ENCODE data around the gene SPTY2D1.
A peak's percentile ranks its signal among the peaks of the same experiment; 100 is the strongest.

The SPTY2D1 gene

GRCh38 chr11:18612394-18612793, 21.7 kb downstream of the SPTY2D1 start:
- no peaks in the 10 kb centered on the region for H3K27me3 ChIP-seq (ENCODE audit: insufficient read depth, low read length)
- no peak overlapping the region for H4K8ac ChIP-seq (ENCODE audit: low read depth, low read length)
- H3K79me2 ChIP-seq (ENCODE audit: control insufficient read depth, insufficient read depth, low read length, poor library complexity), result no peaks in the 10 kb centered on the region
- H3K4ac ChIP-seq (ENCODE audit: low read depth, low read length), result no peak overlapping the region
- H4K12ac ChIP-seq (ENCODE audit: low read depth, low read length), result no peak overlapping the region
- H2BK120ac ChIP-seq (ENCODE audit: insufficient read depth, low read length, poor library complexity), result no peak overlapping the region
- H3K4me3 ChIP-seq (ENCODE audit: low read depth, low read length), result no peak overlapping the region
- no peaks in the 10 kb centered on the region for H3K4me1 ChIP-seq (ENCODE audit: control insufficient read depth in 1 of 2, insufficient read depth in 2 of 2, low read length in 2 of 2)
- no peaks in the 10 kb centered on the region for H3K9me3 ChIP-seq (ENCODE audit: insufficient read depth, low read depth, low read length)
- H2BK12ac ChIP-seq (ENCODE audit: low read length), result no peak overlapping the region
- no peak overlapping the region for H3K9ac ChIP-seq (ENCODE audit: low read length)
- no peak overlapping the region for H2BK5ac ChIP-seq (ENCODE audit: low read depth, low read length, poor library complexity)
- H3K23ac ChIP-seq (ENCODE audit: low read length), result no peak overlapping the region
- no peak overlapping the region for H2AK5ac ChIP-seq (ENCODE audit: low read length)
- H3K36me3 ChIP-seq (ENCODE audit: control insufficient read depth in 1 of 2, insufficient read depth in 2 of 2, low read length in 2 of 2), result peaks cover 20 to 33% of the 10 kb centered on the region in 2 experiments
- H4K91ac ChIP-seq (ENCODE audit: low read depth, low read length), result no peak overlapping the region
- H3K14ac ChIP-seq (ENCODE audit: low read length), result no peak overlapping the region
- no peak for DNase-seq
- no peak overlapping the region for H3K18ac ChIP-seq (ENCODE audit: low read length)
- no peaks in the 10 kb centered on the region for H3K79me1 ChIP-seq (ENCODE audit: low read length)
- 100% methylated on average over 3 of the region's 4 CpGs for WGBS (ENCODE audit: extremely low coverage, insufficient coverage, insufficient read length)
- no peak overlapping the region for H3K27ac ChIP-seq (ENCODE audit: low read depth, low read length)
- no peak overlapping the region for H3K4me2 ChIP-seq (ENCODE audit: low read length)
- no peak overlapping the region for H2AFZ ChIP-seq (ENCODE audit: insufficient read depth, low read length, poor library complexity)

- Histone ChIP-seq H4K12ac (ENCODE audit: low read depth, low read length) (no peak overlapping the region), H2BK12ac (ENCODE audit: low read length) (no peak overlapping the region), H3K14ac (ENCODE audit: low read length) (no peak overlapping the region), H3K36me3 (ENCODE audit: control insufficient read depth in 1 of 2, insufficient read depth in 2 of 2, low read length in 2 of 2) (peaks cover 20 to 37% of the 10 kb centered on the region in 2 experiments), H3K27me3 (ENCODE audit: insufficient read depth, low read length) (no peaks in the 10 kb centered on the region), H3K18ac (ENCODE audit: low read length) (no peak overlapping the region), H3K79me2 (ENCODE audit: control insufficient read depth, insufficient read depth, low read length, poor library complexity) (no peaks in the 10 kb centered on the region), H2BK120ac (ENCODE audit: insufficient read depth, low read length, poor library complexity) (no peak overlapping the region), H3K23ac (ENCODE audit: low read length) (no peak overlapping the region), H4K8ac (ENCODE audit: low read depth, low read length) (no peak overlapping the region), H3K4me3 (ENCODE audit: low read depth, low read length) (no peak overlapping the region), H3K27ac (ENCODE audit: low read depth, low read length) (no peak overlapping the region), H2AFZ (ENCODE audit: insufficient read depth, low read length, poor library complexity) (no peak overlapping the region), H3K79me1 (ENCODE audit: low read length) (no peaks in the 10 kb centered on the region), H3K9ac (ENCODE audit: low read length) (no peak overlapping the region), H3K4ac (ENCODE audit: low read depth, low read length) (no peak overlapping the region), H3K4me1 (ENCODE audit: control insufficient read depth in 1 of 2, insufficient read depth in 2 of 2, low read length in 2 of 2) (no peaks in the 10 kb centered on the region), H3K9me3 (ENCODE audit: insufficient read depth, low read depth, low read length) (no peaks in the 10 kb centered on the region), H4K91ac (ENCODE audit: low read depth, low read length) (no peak overlapping the region), H3K4me2 (ENCODE audit: low read length) (no peak overlapping the region), H2AK5ac (ENCODE audit: low read length) (no peak overlapping the region), H2BK5ac (ENCODE audit: low read depth, low read length, poor library complexity) (no peak overlapping the region)
- peak in 1 of 2 donors; percentile 47 for DNase-seq
- no CpG with 5 or more reads among the region's 2 CpGs for WGBS (ENCODE audit: extremely low coverage, insufficient coverage, insufficient read length)
These were observed 22.9 kb downstream of the SPTY2D1 start for GRCh38 chr11:18611196-18611595.

GRCh38 chr11:18608376-18608775, 25.8 kb downstream of the SPTY2D1 start:
- DNase-seq, result no peak
- no peak overlapping the region for H2BK120ac ChIP-seq (ENCODE audit: insufficient read depth, low read length, poor library complexity)
- H4K8ac ChIP-seq (ENCODE audit: low read depth, low read length), result no peak overlapping the region
- no peak overlapping the region for H4K91ac ChIP-seq (ENCODE audit: low read depth, low read length)
- no peak overlapping the region for H3K14ac ChIP-seq (ENCODE audit: low read length)
- no CpG with 5 or more reads among the region's 3 CpGs for WGBS (ENCODE audit: extremely low coverage, insufficient coverage, insufficient read length)
- H2BK12ac ChIP-seq (ENCODE audit: low read length), result no peak overlapping the region
- no peak overlapping the region for H3K18ac ChIP-seq (ENCODE audit: low read length)
- no peaks in the 10 kb centered on the region for H3K9me3 ChIP-seq (ENCODE audit: insufficient read depth, low read depth, low read length)
- no peak overlapping the region for H3K4me2 ChIP-seq (ENCODE audit: low read length)
- H3K4me1 ChIP-seq (ENCODE audit: control insufficient read depth in 1 of 2, insufficient read depth in 2 of 2, low read length in 2 of 2), result no peaks in the 10 kb centered on the region
- H3K27ac ChIP-seq (ENCODE audit: low read depth, low read length), result no peak overlapping the region
- H4K12ac ChIP-seq (ENCODE audit: low read depth, low read length), result no peak overlapping the region
- no peaks in the 10 kb centered on the region for H3K79me1 ChIP-seq (ENCODE audit: low read length)
- H3K4ac ChIP-seq (ENCODE audit: low read depth, low read length), result no peak overlapping the region
- no peak overlapping the region for H2AFZ ChIP-seq (ENCODE audit: insufficient read depth, low read length, poor library complexity)
- H2BK5ac ChIP-seq (ENCODE audit: low read depth, low read length, poor library complexity), result no peak overlapping the region
- no peak overlapping the region for H2AK5ac ChIP-seq (ENCODE audit: low read length)
- H3K4me3 ChIP-seq (ENCODE audit: low read depth, low read length), result no peak overlapping the region
- H3K9ac ChIP-seq (ENCODE audit: low read length), result no peak overlapping the region
- no peak overlapping the region for H3K23ac ChIP-seq (ENCODE audit: low read length)
- H3K36me3 ChIP-seq (ENCODE audit: control insufficient read depth in 1 of 2, insufficient read depth in 2 of 2, low read length in 2 of 2), result peaks cover 10 to 29% of the 10 kb centered on the region in 2 experiments
- no peaks in the 10 kb centered on the region for H3K27me3 ChIP-seq (ENCODE audit: insufficient read depth, low read length)
- no peaks in the 10 kb centered on the region for H3K79me2 ChIP-seq (ENCODE audit: control insufficient read depth, insufficient read depth, low read length, poor library complexity)

GRCh38 chr11:18600915-18601569, 33.1 kb downstream of the SPTY2D1 start:
- H4K12ac ChIP-seq (ENCODE audit: low read depth, low read length), result no peak overlapping the region
- H2BK5ac ChIP-seq (ENCODE audit: low read depth, low read length, poor library complexity), result no peak overlapping the region
- no peak overlapping the region for H3K18ac ChIP-seq (ENCODE audit: low read length)
- H3K4me1 ChIP-seq (ENCODE audit: control insufficient read depth in 1 of 2, insufficient read depth in 2 of 2, low read length in 2 of 2), result no peaks in the 10 kb centered on the region
- no peaks in the 10 kb centered on the region for H3K79me1 ChIP-seq (ENCODE audit: low read length)
- no peak overlapping the region for H2BK120ac ChIP-seq (ENCODE audit: insufficient read depth, low read length, poor library complexity)
- no peak overlapping the region for H3K23ac ChIP-seq (ENCODE audit: low read length)
- no peak overlapping the region for H3K4me3 ChIP-seq (ENCODE audit: low read depth, low read length)
- H3K79me2 ChIP-seq (ENCODE audit: control insufficient read depth, insufficient read depth, low read length, poor library complexity), result no peaks in the 10 kb centered on the region
- H4K8ac ChIP-seq (ENCODE audit: low read depth, low read length), result no peak overlapping the region
- no peak overlapping the region for H3K4ac ChIP-seq (ENCODE audit: low read depth, low read length)
- H3K27ac ChIP-seq (ENCODE audit: low read depth, low read length), result no peak overlapping the region
- no peak overlapping the region for H2BK12ac ChIP-seq (ENCODE audit: low read length)
- H3K9ac ChIP-seq (ENCODE audit: low read length), result no peak overlapping the region
- H3K36me3 ChIP-seq (ENCODE audit: control insufficient read depth in 1 of 2, insufficient read depth in 2 of 2, low read length in 2 of 2), result peaks cover 4 to 11% of the 10 kb centered on the region in 2 experiments
- no CpG with 5 or more reads among the region's 4 CpGs for WGBS (ENCODE audit: extremely low coverage, insufficient coverage, insufficient read length)
- no peak overlapping the region for H2AFZ ChIP-seq (ENCODE audit: insufficient read depth, low read length, poor library complexity)
- peaks cover 4% of the 10 kb centered on the region for H3K9me3 ChIP-seq (ENCODE audit: insufficient read depth, low read depth, low read length)
- H3K4me2 ChIP-seq (ENCODE audit: low read length), result no peak overlapping the region
- no peak overlapping the region for H4K91ac ChIP-seq (ENCODE audit: low read depth, low read length)
- H3K27me3 ChIP-seq (ENCODE audit: insufficient read depth, low read length), result no peaks in the 10 kb centered on the region
- H3K14ac ChIP-seq (ENCODE audit: low read length), result no peak overlapping the region
- DNase-seq, result no peak
- H2AK5ac ChIP-seq (ENCODE audit: low read length), result no peak overlapping the region

Data from trophoblast cell (in vitro differentiated cells and primary cell).